Measurements from ENCODE around the gene NFIB.
A peak's percentile ranks its signal among the peaks of the same experiment; 100 is the strongest.

The NFIB gene

GRCh38 chr9:14165376-14166035 lies 148.4 kb downstream of the NFIB start:
- TF ChIP-seq, protein P1, sequence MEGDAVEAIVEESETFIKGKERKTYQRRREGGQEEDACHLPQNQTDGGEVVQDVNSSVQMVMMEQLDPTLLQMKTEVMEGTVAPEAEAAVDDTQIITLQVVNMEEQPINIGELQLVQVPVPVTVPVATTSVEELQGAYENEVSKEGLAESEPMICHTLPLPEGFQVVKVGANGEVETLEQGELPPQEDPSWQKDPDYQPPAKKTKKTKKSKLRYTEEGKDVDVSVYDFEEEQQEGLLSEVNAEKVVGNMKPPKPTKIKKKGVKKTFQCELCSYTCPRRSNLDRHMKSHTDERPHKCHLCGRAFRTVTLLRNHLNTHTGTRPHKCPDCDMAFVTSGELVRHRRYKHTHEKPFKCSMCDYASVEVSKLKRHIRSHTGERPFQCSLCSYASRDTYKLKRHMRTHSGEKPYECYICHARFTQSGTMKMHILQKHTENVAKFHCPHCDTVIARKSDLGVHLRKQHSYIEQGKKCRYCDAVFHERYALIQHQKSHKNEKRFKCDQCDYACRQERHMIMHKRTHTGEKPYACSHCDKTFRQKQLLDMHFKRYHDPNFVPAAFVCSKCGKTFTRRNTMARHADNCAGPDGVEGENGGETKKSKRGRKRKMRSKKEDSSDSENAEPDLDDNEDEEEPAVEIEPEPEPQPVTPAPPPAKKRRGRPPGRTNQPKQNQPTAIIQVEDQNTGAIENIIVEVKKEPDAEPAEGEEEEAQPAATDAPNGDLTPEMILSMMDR (IDR thresholded peaks at IDR 0.05; ENCODE audit: unreplicated experiment in 3 of 3), result no peak
- Mint-ChIP-seq H3K4me3 (no peak overlapping the region), H3K4me1 (peaks cover 51% of the 10 kb centered on the region), H3K9me3 (no peaks in the 10 kb centered on the region), H3K36me3 (ENCODE audit: low read depth) (peaks cover 24% of the 10 kb centered on the region), H3K27me3 (ENCODE audit: low read depth) (no peaks in the 10 kb centered on the region), H3K27ac (peak overlapping the region in 1 of 3 experiments; percentile 31)

- no peaks in the 10 kb centered on the region for H3K9me3 Mint-ChIP-seq
- peaks cover 54% of the 10 kb centered on the region for H3K4me1 Mint-ChIP-seq
- no peak overlapping the region for H3K4me3 Mint-ChIP-seq
Measured at GRCh38 chr9:14164908-14165307, 149.0 kb downstream of the NFIB start.

DNA sequence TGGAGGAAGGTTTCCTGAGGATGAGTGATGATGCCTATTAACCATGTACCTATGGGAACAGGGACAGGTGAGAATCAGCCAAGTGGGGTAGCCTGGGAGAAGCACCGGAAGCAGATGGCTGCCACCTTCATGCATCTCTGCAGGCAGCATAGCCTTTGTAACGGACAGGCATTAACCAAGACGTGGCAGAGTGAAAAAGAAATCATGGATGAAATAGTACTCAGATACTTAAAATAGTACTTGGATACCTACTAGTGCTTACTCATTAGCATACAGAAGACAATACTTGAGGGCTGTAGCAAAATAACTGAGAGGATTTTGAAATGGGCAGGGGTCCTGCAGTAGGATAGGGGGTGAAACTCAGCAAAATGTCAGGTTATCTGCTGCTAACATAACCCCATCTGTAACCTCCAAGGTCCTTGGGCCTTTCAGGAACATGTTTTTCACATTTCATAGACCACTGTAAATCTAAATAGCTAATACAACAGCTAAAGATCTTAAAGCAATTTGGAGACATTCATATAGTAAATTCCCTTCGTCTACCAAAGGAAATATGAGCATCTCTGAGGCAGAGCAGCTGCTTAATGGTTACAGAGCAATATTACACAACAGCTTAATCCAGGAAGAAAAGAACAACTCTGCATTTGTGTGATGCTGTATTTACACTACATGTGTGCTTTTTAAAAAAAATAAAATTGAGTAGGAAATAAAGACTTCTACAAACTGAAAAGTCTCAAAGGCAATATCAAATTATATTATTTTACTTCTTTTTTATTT lies 154.3 kb downstream of the NFIB start:
- H3K4me1 Mint-ChIP-seq, result peaks cover 63% of the 10 kb centered on the region
- no peaks in the 10 kb centered on the region for H3K27me3 Mint-ChIP-seq (ENCODE audit: low read depth)
- peak overlapping the region; percentile 57 to 84 (median 79) for H3K27ac Mint-ChIP-seq
- TF ChIP-seq, protein P1 (IDR thresholded peaks at IDR 0.05; ENCODE audit: unreplicated experiment in 3 of 3), result no peak
- H3K4me3 Mint-ChIP-seq, result no peak overlapping the region
- no peaks in the 10 kb centered on the region for H3K9me3 Mint-ChIP-seq
- H3K36me3 Mint-ChIP-seq (ENCODE audit: low read depth), result peaks cover 23% of the 10 kb centered on the region

More at GRCh38 chr9:14164908-14165307, 149.0 kb downstream of the NFIB start:
- Mint-ChIP-seq H3K27ac (peak overlapping the region in 1 of 3 experiments; percentile 39), H3K27me3 (ENCODE audit: low read depth) (no peaks in the 10 kb centered on the region), H3K36me3 (ENCODE audit: low read depth) (peaks cover 24% of the 10 kb centered on the region)
- TF ChIP-seq, protein P1 (IDR thresholded peaks at IDR 0.05; ENCODE audit: unreplicated experiment in 3 of 3), result no peak

- Mint-ChIP-seq H3K27me3 (ENCODE audit: low read depth) (no peaks in the 10 kb centered on the region), H3K27ac (peak overlapping the region in 2 of 3 experiments; percentile 22 to 84), H3K36me3 (ENCODE audit: low read depth) (peaks cover 22% of the 10 kb centered on the region), H3K9me3 (no peaks in the 10 kb centered on the region), H3K4me1 (peaks cover 62% of the 10 kb centered on the region), H3K4me3 (no peak overlapping the region)
- TF ChIP-seq, protein P1 (IDR thresholded peaks at IDR 0.05; ENCODE audit: unreplicated experiment in 3 of 3), result no peak
Measured at GRCh38 chr9:14158916-14159315, 155.0 kb downstream of the NFIB start.

DNA sequence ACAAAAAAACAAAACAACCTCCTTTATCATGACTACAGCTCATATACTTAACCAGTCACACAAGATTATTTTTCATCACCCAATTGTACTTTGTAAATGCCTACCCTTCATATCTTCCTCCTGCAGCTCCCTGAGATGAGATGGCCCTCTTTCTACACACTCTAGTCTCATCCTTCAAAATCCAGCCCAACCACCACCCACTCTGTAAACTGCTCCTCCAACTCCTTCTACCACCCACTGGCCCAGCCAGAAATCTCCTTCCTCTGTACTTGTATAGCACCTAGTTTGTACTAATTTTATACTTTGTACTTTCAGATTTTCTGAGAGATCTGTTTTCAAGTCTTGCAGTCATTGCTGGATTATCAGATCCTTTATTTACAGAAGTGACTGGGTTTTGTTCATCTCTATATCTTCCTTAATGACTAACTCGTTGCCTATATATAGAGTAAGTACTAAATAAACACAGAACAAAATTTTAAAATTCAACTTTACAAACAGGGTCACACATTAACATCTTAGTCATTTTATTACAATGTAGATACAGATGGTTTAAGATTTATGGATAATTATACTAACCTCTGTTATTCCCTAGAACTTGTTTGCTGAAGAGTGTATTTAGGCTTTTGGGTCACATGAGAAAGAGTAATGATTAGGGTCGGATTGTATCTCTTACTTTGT lies 155.7 kb downstream of the NFIB start:
- H3K4me3 Mint-ChIP-seq, result no peak overlapping the region
- H3K27me3 Mint-ChIP-seq (ENCODE audit: low read depth), result no peaks in the 10 kb centered on the region
- peaks cover 26% of the 10 kb centered on the region for H3K36me3 Mint-ChIP-seq (ENCODE audit: low read depth)
- H3K4me1 Mint-ChIP-seq, result peaks cover 63% of the 10 kb centered on the region
- peak overlapping the region; percentile 0 to 84 (median 29) for H3K27ac Mint-ChIP-seq
- no peaks in the 10 kb centered on the region for H3K9me3 Mint-ChIP-seq
- TF ChIP-seq, protein P1 (IDR thresholded peaks at IDR 0.05; ENCODE audit: unreplicated experiment in 3 of 3), result no peak
